ENCODE measurements around the gene AP3B1.

AP3B1 gene

GRCh38 chr5:78287833-78288232 is 6.7 kb downstream of the AP3B1 start:
- DNase-seq, result no peak

- no peak for DNase-seq
These were observed 7.3 kb downstream of the AP3B1 start for GRCh38 chr5:78287169-78287568.

GRCh38 chr5:78286290-78286689 is 8.2 kb downstream of the AP3B1 start:
- no peak for DNase-seq

- no peak for DNase-seq
These were observed 10.7 kb downstream of the AP3B1 start for GRCh38 chr5:78283802-78284201.

- no peak for DNase-seq
These were observed 11.4 kb downstream of the AP3B1 start for GRCh38 chr5:78283105-78283504.

GRCh38 chr5:78280261-78280660 is 14.2 kb downstream of the AP3B1 start:
- DNase-seq, result no peak

- DNase-seq, result no peak
These were observed 15.3 kb downstream of the AP3B1 start for GRCh38 chr5:78279194-78279593.

- DNase-seq, result no peak
These were observed 16.8 kb downstream of the AP3B1 start for GRCh38 chr5:78277715-78278114.

- DNase-seq, result no peak
These were observed 18.4 kb downstream of the AP3B1 start for GRCh38 chr5:78275998-78276543.

- DNase-seq, result no peak
These were observed 19.8 kb downstream of the AP3B1 start for GRCh38 chr5:78274540-78275197.

GRCh38 chr5:78273436-78273835 is 21.1 kb downstream of the AP3B1 start:
- DNase-seq, result no peak

GRCh38 chr5:78271766-78272165 is 22.7 kb downstream of the AP3B1 start:
- DNase-seq, result no peak

GRCh38 chr5:78269088-78269703 is 25.3 kb downstream of the AP3B1 start:
- DNase-seq, result no peak

- no peak for DNase-seq
These were observed 26.1 kb downstream of the AP3B1 start for GRCh38 chr5:78268356-78268755.

- no peak for DNase-seq
These were observed 29.3 kb downstream of the AP3B1 start for GRCh38 chr5:78265163-78265562.

- no peak for DNase-seq
These were observed 29.9 kb downstream of the AP3B1 start for GRCh38 chr5:78264600-78264999.

- no peak for DNase-seq
These were observed 33.7 kb downstream of the AP3B1 start for GRCh38 chr5:78260771-78261170.

GRCh38 chr5:78253201-78253600 is 41.3 kb downstream of the AP3B1 start:
- DNase-seq, result no peak

- DNase-seq, result no peak
These were observed 41.8 kb downstream of the AP3B1 start for GRCh38 chr5:78252715-78253114.

GRCh38 chr5:78251663-78252284 is 42.7 kb downstream of the AP3B1 start:
- DNase-seq, result no peak

GRCh38 chr5:78245136-78245535 is 49.4 kb downstream of the AP3B1 start:
- DNase-seq, result no peak

GRCh38 chr5:78243639-78244038 is 50.9 kb downstream of the AP3B1 start:
- no peak for DNase-seq

- DNase-seq, result no peak
These were observed 51.4 kb downstream of the AP3B1 start for GRCh38 chr5:78243091-78243490.

GRCh38 chr5:78242001-78242400 is 52.5 kb downstream of the AP3B1 start:
- no peak for DNase-seq
